ENCODE results near the gene AFF2. TPM values are rescaled to one million over a fixed set of nuclear protein-coding genes. Genes with fewer than 3 reads are reported as not detected.
"Not testable (repeated sequence)": the region's sequence is repeated elsewhere in the genome, so short reads cannot be mapped to it uniquely, and the experiment has no call there.

AFF2 gene
- total and polyA plus RNA-seq, 5 experiments from 2014 or later, result 0.13 to 2.0 (median 0.24) TPM

GRCh38 chrX:148633218-148633908 is 132.9 kb downstream of the AFF2 start:
- no peak overlapping the region for H3K4me3 Mint-ChIP-seq
- H3K9me3 Mint-ChIP-seq, result peaks cover 0 to 1% (median 0%) of the 10 kb centered on the region in 9 donors
- no peaks in the 10 kb centered on the region for H3K36me3 Mint-ChIP-seq
- DNase-seq, result no peak
- no peaks in the 10 kb centered on the region for H3K27me3 Mint-ChIP-seq
- no peaks in the 10 kb centered on the region for H3K4me1 Mint-ChIP-seq
- ATAC-seq, result no peak
- POLR2A ChIA-PET, result no interaction called here
- H3K27ac Mint-ChIP-seq, result no peak overlapping the region

- ATAC-seq (no peak), DNase-seq (no peak)
- H3K27me3 Mint-ChIP-seq, result no peaks in the 10 kb centered on the region
- POLR2A ChIA-PET, result no interaction called here
- H3K4me3 Mint-ChIP-seq, result no peak overlapping the region
- H3K36me3 Mint-ChIP-seq, result peaks cover 0 to 1% (median 0%) of the 10 kb centered on the region in 3 donors
- H3K27ac Mint-ChIP-seq, result no peak overlapping the region
- no peaks in the 10 kb centered on the region for H3K4me1 Mint-ChIP-seq
- peaks cover 0 to 2% (median 0%) of the 10 kb centered on the region in 9 donors for H3K9me3 Mint-ChIP-seq
These were observed 134.2 kb downstream of the AFF2 start for GRCh38 chrX:148634591-148634990.

- no peak for ATAC-seq
- Mint-ChIP-seq H3K36me3 (peaks cover 0 to under 1% (median 0%) of the 10 kb centered on the region in 3 donors), H3K4me1 (no peaks in the 10 kb centered on the region), H3K9me3 (peaks cover 0 to 1% (median 0%) of the 10 kb centered on the region in 9 donors), H3K4me3 (no peak overlapping the region), H3K27me3 (no peaks in the 10 kb centered on the region), H3K27ac (no peak overlapping the region)
- DNase-seq, result no peak
- POLR2A ChIA-PET, result no interaction called here
These were observed 143.0 kb downstream of the AFF2 start for GRCh38 chrX:148643460-148643859.

GRCh38 chrX:148647651-148648050 is 147.2 kb downstream of the AFF2 start:
- Mint-ChIP-seq H3K9me3 (peaks cover 0 to 1% (median 0%) of the 10 kb centered on the region in 9 donors), H3K4me3 (no peak overlapping the region), H3K36me3 (no peaks in the 10 kb centered on the region), H3K27me3 (no peaks in the 10 kb centered on the region), H3K27ac (no peak overlapping the region), H3K4me1 (peaks cover 0 to 2% (median 0%) of the 10 kb centered on the region in 4 donors)
- DNase-seq (no peak), ATAC-seq (no peak)
- POLR2A ChIA-PET, result no interaction called here

GRCh38 chrX:148649145-148649795 is 148.9 kb downstream of the AFF2 start:
- peaks cover 0 to 9% (median 0%) of the 10 kb centered on the region in 9 donors for H3K9me3 Mint-ChIP-seq
- POLR2A ChIA-PET, result no interaction called here
- peaks cover 0 to 2% (median 0%) of the 10 kb centered on the region in 4 donors for H3K4me1 Mint-ChIP-seq
- H3K36me3 Mint-ChIP-seq, result peaks cover 0 to under 1% (median 0%) of the 10 kb centered on the region in 3 donors
- no peak overlapping the region for H3K4me3 Mint-ChIP-seq
- H3K27ac Mint-ChIP-seq, result no peak overlapping the region
- ATAC-seq, result no peak
- no peaks in the 10 kb centered on the region for H3K27me3 Mint-ChIP-seq
- no peak for DNase-seq

- H3K27ac Mint-ChIP-seq, result no peak overlapping the region
- H3K4me1 Mint-ChIP-seq, result peaks cover 0 to 4% (median 0%) of the 10 kb centered on the region in 4 donors
- ATAC-seq, result no peak
- no peak overlapping the region for H3K4me3 Mint-ChIP-seq
- peaks cover 0 to 14% (median 0%) of the 10 kb centered on the region in 9 donors for H3K9me3 Mint-ChIP-seq
- no peaks in the 10 kb centered on the region for H3K27me3 Mint-ChIP-seq
- H3K36me3 Mint-ChIP-seq, result peaks cover 0 to 2% (median 0%) of the 10 kb centered on the region in 3 donors
- no peak for DNase-seq
- POLR2A ChIA-PET, result no interaction called here
These were observed 157.8 kb downstream of the AFF2 start for GRCh38 chrX:148658115-148658730.

- H3K27ac Mint-ChIP-seq, result no peak overlapping the region
These were observed 159.1 kb downstream of the AFF2 start for GRCh38 chrX:148659481-148659880.

GRCh38 chrX:148661035-148661434 is 160.6 kb downstream of the AFF2 start:
- Mint-ChIP-seq H3K9me3 (peaks cover 0 to 6% (median 3%) of the 10 kb centered on the region in 9 donors), H3K4me3 (no peak overlapping the region), H3K36me3 (peaks cover 0 to 13% (median 5%) of the 10 kb centered on the region in 3 donors), H3K27me3 (no peaks in the 10 kb centered on the region), H3K4me1 (peaks cover 0 to 4% (median 0%) of the 10 kb centered on the region in 4 donors), H3K27ac (no peak overlapping the region)
- ATAC-seq (no peak), DNase-seq (no peak)
- POLR2A ChIA-PET, result no interaction called here

More at GRCh38 chrX:148659481-148659880, 159.1 kb downstream of the AFF2 start:
- ATAC-seq (no peak), DNase-seq (no peak)
- peaks cover 0 to 3% (median 0%) of the 10 kb centered on the region in 9 donors for H3K9me3 Mint-ChIP-seq
- H3K4me1 Mint-ChIP-seq, result peaks cover 0 to 4% (median 0%) of the 10 kb centered on the region in 4 donors
- peaks cover 0 to 7% (median 0%) of the 10 kb centered on the region in 3 donors for H3K36me3 Mint-ChIP-seq
- POLR2A ChIA-PET, result no interaction called here
- H3K27me3 Mint-ChIP-seq, result no peaks in the 10 kb centered on the region
- no peak overlapping the region for H3K4me3 Mint-ChIP-seq

- Mint-ChIP-seq H3K27me3 (no peaks in the 10 kb centered on the region), H3K4me3 (no peak overlapping the region), H3K27ac (no peak overlapping the region), H3K9me3 (peaks cover 0 to 6% (median 3%) of the 10 kb centered on the region in 9 donors), H3K4me1 (peaks cover 0 to 4% (median 0%) of the 10 kb centered on the region in 4 donors), H3K36me3 (peaks cover 0 to 13% (median 7%) of the 10 kb centered on the region in 3 donors)
- POLR2A ChIA-PET, result no interaction called here
- ATAC-seq, result no peak
- no peak for DNase-seq
These were observed 161.6 kb downstream of the AFF2 start for GRCh38 chrX:148662014-148662413.

- Mint-ChIP-seq H3K27ac (no peak overlapping the region), H3K4me1 (no peaks in the 10 kb centered on the region), H3K4me3 (no peak overlapping the region), H3K27me3 (no peaks in the 10 kb centered on the region), H3K9me3 (peaks cover 0 to 26% (median 7%) of the 10 kb centered on the region in 9 donors), H3K36me3 (peaks cover 0 to 22% (median 14%) of the 10 kb centered on the region in 3 donors)
- DNase-seq, result no peak
- no peak for ATAC-seq
- POLR2A ChIA-PET, result no interaction called here
These were observed 163.8 kb downstream of the AFF2 start for GRCh38 chrX:148664171-148664570.

GRCh38 chrX:148664995-148665394 is 164.6 kb downstream of the AFF2 start:
- POLR2A ChIA-PET, result no interaction called here
- Mint-ChIP-seq H3K27ac (no peak overlapping the region), H3K9me3 (peaks cover 2 to 33% (median 10%) of the 10 kb centered on the region in 9 donors), H3K4me1 (no peaks in the 10 kb centered on the region), H3K27me3 (no peaks in the 10 kb centered on the region), H3K4me3 (no peak overlapping the region), H3K36me3 (peaks cover 0 to 28% (median 14%) of the 10 kb centered on the region in 3 donors)
- DNase-seq (no peak), ATAC-seq (no peak)

- H3K4me1 Mint-ChIP-seq, POLR2A ChIA-PET, DNase-seq, H3K27me3 Mint-ChIP-seq, ATAC-seq, H3K4me3 Mint-ChIP-seq, H3K27ac Mint-ChIP-seq: not testable (repeated sequence)
- peaks cover 5 to 41% (median 18%) of the 10 kb centered on the region in 9 donors for H3K9me3 Mint-ChIP-seq
- peaks cover 2 to 31% (median 14%) of the 10 kb centered on the region in 3 donors for H3K36me3 Mint-ChIP-seq
These were observed 168.8 kb downstream of the AFF2 start for GRCh38 chrX:148669175-148669574.

- H3K4me1 Mint-ChIP-seq, result no peaks in the 10 kb centered on the region
- POLR2A ChIA-PET, result no interaction called here
- ATAC-seq (no peak), DNase-seq (no peak)
- no peak overlapping the region for H3K4me3 Mint-ChIP-seq
- peaks cover 5 to 40% (median 18%) of the 10 kb centered on the region in 9 donors for H3K9me3 Mint-ChIP-seq
- H3K27me3 Mint-ChIP-seq, result no peaks in the 10 kb centered on the region
- peaks cover 2 to 27% (median 11%) of the 10 kb centered on the region in 3 donors for H3K36me3 Mint-ChIP-seq
- no peak overlapping the region for H3K27ac Mint-ChIP-seq
These were observed 169.9 kb downstream of the AFF2 start for GRCh38 chrX:148670277-148670676.
